Breast epithelium (tissue), 3 donors: ENCODE results near the gene CFDP1.

Experiments used
- POLR2A ChIP-seq: fragments of 450-650 bp; IDR thresholded peaks from one replicate; pipeline ENCODE4 v1.6.1; 2016; ENCODE audit warnings: antibody characterized with exemption, mild to moderate bottlenecking, moderate library complexity
- TF ChIP-seq, protein P1 (sequence below), 3 donors: fragments of 450-650 bp; IDR thresholded peaks; one replicate each; pipeline ENCODE4 v1.5.1; 2016 to 2017; ENCODE audit warnings: antibody characterized with exemption in 3 of 3, mild to moderate bottlenecking in 3 of 3, moderate library complexity in 3 of 3

DNA sequence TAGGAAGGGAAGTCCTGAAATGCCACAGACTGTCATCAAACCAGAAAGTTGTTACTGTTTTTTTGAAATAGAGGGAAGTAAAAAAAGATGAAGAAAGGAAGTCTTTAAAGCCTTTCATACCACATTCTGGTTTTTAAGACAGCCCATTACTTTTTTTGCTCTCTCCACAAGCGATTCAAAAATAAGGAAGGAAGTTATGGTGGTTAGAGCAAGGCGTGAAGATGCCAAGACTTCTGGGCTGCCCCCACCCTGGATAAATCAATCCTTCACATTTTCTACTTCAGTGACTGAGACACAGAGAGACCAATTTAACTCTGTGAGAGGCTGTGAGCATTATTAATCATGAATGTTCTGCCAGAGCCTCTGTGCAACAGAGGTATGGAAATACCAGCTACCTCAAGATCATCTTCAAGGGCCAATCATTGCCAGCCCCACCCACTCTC, 99.6 kb downstream of the CFDP1 start:
- TF ChIP-seq, protein P1, sequence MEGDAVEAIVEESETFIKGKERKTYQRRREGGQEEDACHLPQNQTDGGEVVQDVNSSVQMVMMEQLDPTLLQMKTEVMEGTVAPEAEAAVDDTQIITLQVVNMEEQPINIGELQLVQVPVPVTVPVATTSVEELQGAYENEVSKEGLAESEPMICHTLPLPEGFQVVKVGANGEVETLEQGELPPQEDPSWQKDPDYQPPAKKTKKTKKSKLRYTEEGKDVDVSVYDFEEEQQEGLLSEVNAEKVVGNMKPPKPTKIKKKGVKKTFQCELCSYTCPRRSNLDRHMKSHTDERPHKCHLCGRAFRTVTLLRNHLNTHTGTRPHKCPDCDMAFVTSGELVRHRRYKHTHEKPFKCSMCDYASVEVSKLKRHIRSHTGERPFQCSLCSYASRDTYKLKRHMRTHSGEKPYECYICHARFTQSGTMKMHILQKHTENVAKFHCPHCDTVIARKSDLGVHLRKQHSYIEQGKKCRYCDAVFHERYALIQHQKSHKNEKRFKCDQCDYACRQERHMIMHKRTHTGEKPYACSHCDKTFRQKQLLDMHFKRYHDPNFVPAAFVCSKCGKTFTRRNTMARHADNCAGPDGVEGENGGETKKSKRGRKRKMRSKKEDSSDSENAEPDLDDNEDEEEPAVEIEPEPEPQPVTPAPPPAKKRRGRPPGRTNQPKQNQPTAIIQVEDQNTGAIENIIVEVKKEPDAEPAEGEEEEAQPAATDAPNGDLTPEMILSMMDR (IDR thresholded peaks at IDR 0.05) = no peak
- TF ChIP-seq POLR2A = no peak
